Activated T-cell treated with anti-CD3 and anti-CD28 coated beads for 1 hour (primary cell): ENCODE results near the gene CHN2.

Experiments
- DNase-seq: peaks from one replicate; pipeline ENCODE4 v3.0.0-alpha.2; 2020; ENCODE audit warnings: low read depth

Gene CHN2

GRCh38 chr7:29311314-29311713 is 116.7 kb downstream of the CHN2 start:
- DNase-seq, result no peak

GRCh38 chr7:29314148-29314547 is 119.6 kb downstream of the CHN2 start:
- no peak for DNase-seq

- no peak for DNase-seq
Measured at GRCh38 chr7:29315122-29315891, 120.7 kb downstream of the CHN2 start.

- DNase-seq, result no peak
Measured at GRCh38 chr7:29315892-29316270, 121.3 kb downstream of the CHN2 start.

- DNase-seq, result no peak
Measured at GRCh38 chr7:29316926-29317325, 122.4 kb downstream of the CHN2 start.

- DNase-seq, result no peak
Measured at GRCh38 chr7:29318853-29319718, 124.5 kb downstream of the CHN2 start.

- DNase-seq, result no peak
Measured at GRCh38 chr7:29319719-29320521, 125.3 kb downstream of the CHN2 start.

- DNase-seq, result no peak
Measured at GRCh38 chr7:29320577-29320976, 126.0 kb downstream of the CHN2 start.

GRCh38 chr7:29322023-29322712 is 127.6 kb downstream of the CHN2 start:
- no peak for DNase-seq

GRCh38 chr7:29325476-29325875 is 130.9 kb downstream of the CHN2 start:
- no peak for DNase-seq

GRCh38 chr7:29326864-29327263 is 132.3 kb downstream of the CHN2 start:
- DNase-seq, result no peak

- DNase-seq, result no peak
Measured at GRCh38 chr7:29327455-29327854, 132.9 kb downstream of the CHN2 start.

GRCh38 chr7:29328045-29328444 is 133.5 kb downstream of the CHN2 start:
- DNase-seq, result no peak

GRCh38 chr7:29328811-29329210 is 134.2 kb downstream of the CHN2 start:
- no peak for DNase-seq

- DNase-seq, result no peak
Measured at GRCh38 chr7:29329686-29330085, 135.1 kb downstream of the CHN2 start.

GRCh38 chr7:29330136-29330535 is 135.6 kb downstream of the CHN2 start:
- DNase-seq, result no peak

- DNase-seq, result no peak
Measured at GRCh38 chr7:29331163-29331562, 136.6 kb downstream of the CHN2 start.

- DNase-seq, result no peak
Measured at GRCh38 chr7:29332042-29332811, 137.7 kb downstream of the CHN2 start.

- no peak for DNase-seq
Measured at GRCh38 chr7:29332875-29333855, 138.6 kb downstream of the CHN2 start.
